Mammary epithelial cell (primary cell): ENCODE measurements around the gene ACMSD.

Source experiments
- CTCF ChIP-seq, 2 donors: IDR thresholded peaks in 1 of 2; conservative IDR thresholded peaks in 1 of 2; 2 replicates each; pipeline ENCODE4 v1.5.1; 2011 to 2012; ENCODE audit warnings: inconsistent platforms in 2 of 2, low read length in 2 of 2, mild to moderate bottlenecking in 2 of 2, control low read depth in 1 of 2, low read depth in 1 of 2; ENCODE audit not compliant: insufficient read depth in 1 of 2; ENCODE audit errors: extremely low read depth in 1 of 2
- EZH2 ChIP-seq: IDR thresholded peaks from 2 replicates; pipeline ENCODE4 v1.6.1; 2012; ENCODE audit warnings: low read length, inconsistent platforms, borderline replicate concordance

DNA sequence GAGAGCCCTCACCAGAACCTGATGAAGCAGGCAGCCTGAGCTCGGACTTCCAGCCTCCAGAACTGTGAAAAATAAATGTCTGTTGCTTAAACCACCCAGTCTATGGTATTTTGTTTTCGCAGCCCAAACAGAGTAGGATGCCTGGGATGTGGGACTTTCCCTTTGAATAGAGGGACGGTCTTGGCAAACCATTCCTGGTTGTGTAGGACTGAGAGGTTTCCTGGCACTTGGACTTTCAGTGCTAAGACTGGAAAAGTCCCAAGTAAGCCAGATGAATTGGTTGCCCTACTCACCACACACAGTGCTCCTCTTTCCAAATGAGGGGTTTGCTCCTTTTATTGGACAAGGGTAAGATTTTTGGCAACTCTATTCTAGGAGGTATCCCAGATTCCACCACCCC is 46.8 kb upstream of the ACMSD start:
- TF ChIP-seq CTCF (conservative IDR thresholded peaks at IDR 0.05 in 1 of 2, IDR thresholded peaks at IDR 0.05 in 1 of 2; ENCODE audit: extremely low read depth in 1 of 2, insufficient read depth in 1 of 2, low read depth in 1 of 2, low read length in 2 of 2) = no peak
- no peak for TF ChIP-seq EZH2
